ENCODE measurements around the gene SORCS2.

DNA sequence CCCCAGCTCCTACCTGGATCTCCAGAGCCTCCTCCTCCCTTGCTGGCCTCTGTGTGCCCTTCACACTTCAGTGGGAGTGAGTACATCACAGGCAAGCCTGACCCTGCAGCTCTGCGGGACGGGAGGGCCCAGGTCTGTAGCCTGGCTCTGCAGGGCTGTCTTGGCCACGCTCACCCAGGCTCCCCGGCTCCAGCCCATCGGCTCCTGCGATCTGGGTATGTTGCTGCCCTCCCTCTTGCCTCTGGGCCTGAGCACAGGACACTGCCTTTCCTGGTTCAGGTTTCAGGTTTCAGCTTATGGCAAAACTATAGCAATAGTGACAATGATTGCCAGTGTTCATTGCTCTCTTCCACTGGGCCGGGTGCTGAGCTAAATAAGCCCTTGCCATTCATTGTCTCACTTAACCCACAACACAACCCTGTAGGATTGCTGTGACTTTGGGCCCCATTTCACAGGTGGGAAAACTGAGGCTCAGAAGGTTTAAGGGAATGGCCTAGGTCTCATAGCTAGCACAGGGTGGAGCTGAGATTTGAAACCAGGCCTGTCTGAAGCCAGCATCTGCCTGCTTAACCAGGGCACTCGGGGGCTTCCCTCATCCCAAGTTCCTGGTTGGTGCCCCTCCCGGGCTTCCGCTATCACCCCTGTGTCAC is 44.6 kb upstream of the SORCS2 start:
- TF ChIP-seq, protein P1, sequence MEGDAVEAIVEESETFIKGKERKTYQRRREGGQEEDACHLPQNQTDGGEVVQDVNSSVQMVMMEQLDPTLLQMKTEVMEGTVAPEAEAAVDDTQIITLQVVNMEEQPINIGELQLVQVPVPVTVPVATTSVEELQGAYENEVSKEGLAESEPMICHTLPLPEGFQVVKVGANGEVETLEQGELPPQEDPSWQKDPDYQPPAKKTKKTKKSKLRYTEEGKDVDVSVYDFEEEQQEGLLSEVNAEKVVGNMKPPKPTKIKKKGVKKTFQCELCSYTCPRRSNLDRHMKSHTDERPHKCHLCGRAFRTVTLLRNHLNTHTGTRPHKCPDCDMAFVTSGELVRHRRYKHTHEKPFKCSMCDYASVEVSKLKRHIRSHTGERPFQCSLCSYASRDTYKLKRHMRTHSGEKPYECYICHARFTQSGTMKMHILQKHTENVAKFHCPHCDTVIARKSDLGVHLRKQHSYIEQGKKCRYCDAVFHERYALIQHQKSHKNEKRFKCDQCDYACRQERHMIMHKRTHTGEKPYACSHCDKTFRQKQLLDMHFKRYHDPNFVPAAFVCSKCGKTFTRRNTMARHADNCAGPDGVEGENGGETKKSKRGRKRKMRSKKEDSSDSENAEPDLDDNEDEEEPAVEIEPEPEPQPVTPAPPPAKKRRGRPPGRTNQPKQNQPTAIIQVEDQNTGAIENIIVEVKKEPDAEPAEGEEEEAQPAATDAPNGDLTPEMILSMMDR (IDR thresholded peaks at IDR 0.05): no peak
- no peak for TF ChIP-seq POLR2A (IDR thresholded peaks at IDR 0.05)

Measured in Peyer's patch (tissue), 4 donors.